GM19035 (cell line): ENCODE data around the gene FHIT.

ENCODE experiments used
- ATAC-seq: cut with Tn5 transposase; IDR thresholded peaks from one replicate; pipeline ENCODE4 v1.9.1; 2021; ENCODE audit not compliant: unreplicated experiment

FHIT gene

GRCh38 chr3:59795756-59796155 is 1455.5 kb downstream of the FHIT start:
- no peak for ATAC-seq

- no peak for ATAC-seq
Observed at GRCh38 chr3:59793976-59794375, 1457.3 kb downstream of the FHIT start.

GRCh38 chr3:59791774-59792308 is 1459.4 kb downstream of the FHIT start:
- ATAC-seq = no peak

- ATAC-seq = no peak
Observed at GRCh38 chr3:59790241-59790640, 1461.0 kb downstream of the FHIT start.

- ATAC-seq = no peak
Observed at GRCh38 chr3:59788801-59789200, 1462.5 kb downstream of the FHIT start.

- ATAC-seq = no peak
Observed at GRCh38 chr3:59788133-59788532, 1463.1 kb downstream of the FHIT start.

GRCh38 chr3:59786374-59786773 is 1464.9 kb downstream of the FHIT start:
- ATAC-seq = no peak

- no peak for ATAC-seq
Observed at GRCh38 chr3:59784164-59784563, 1467.1 kb downstream of the FHIT start.

- no peak for ATAC-seq
Observed at GRCh38 chr3:59783468-59783988, 1467.7 kb downstream of the FHIT start.

- no peak for ATAC-seq
Observed at GRCh38 chr3:59782664-59783063, 1468.6 kb downstream of the FHIT start.

- ATAC-seq = no peak
Observed at GRCh38 chr3:59780209-59780608, 1471.0 kb downstream of the FHIT start.

- ATAC-seq = no peak
Observed at GRCh38 chr3:59779260-59779659, 1472.0 kb downstream of the FHIT start.

GRCh38 chr3:59777667-59778077 is 1473.6 kb downstream of the FHIT start:
- no peak for ATAC-seq

GRCh38 chr3:59777066-59777465 is 1474.2 kb downstream of the FHIT start:
- ATAC-seq = no peak

GRCh38 chr3:59775761-59776325 is 1475.4 kb downstream of the FHIT start:
- ATAC-seq = no peak

- no peak for ATAC-seq
Observed at GRCh38 chr3:59775106-59775505, 1476.1 kb downstream of the FHIT start.

- no peak for ATAC-seq
Observed at GRCh38 chr3:59774634-59775033, 1476.6 kb downstream of the FHIT start.

GRCh38 chr3:59774000-59774399 is 1477.3 kb downstream of the FHIT start:
- ATAC-seq = no peak

GRCh38 chr3:59772416-59773408 is 1478.5 kb downstream of the FHIT start:
- no peak for ATAC-seq

- no peak for ATAC-seq
Observed at GRCh38 chr3:59771768-59772181, 1479.5 kb downstream of the FHIT start.

GRCh38 chr3:59769127-59769750 is 1482.0 kb downstream of the FHIT start:
- no peak for ATAC-seq
